GM06990 (cell line): ENCODE results near the gene RPGRIP1L.

Source experiments
- DNase-seq: peaks from one replicate; pipeline ENCODE4 v3.0.0-alpha.2; 2011; ENCODE audit not compliant: insufficient read length; ENCODE audit errors: extremely low read depth
- H3K27me3 ChIP-seq: replicated peaks from 2 replicates; pipeline ENCODE4 v1.6.0; 2011; ENCODE audit warnings: low read length; ENCODE audit not compliant: control insufficient read depth, insufficient read depth
- H3K36me3 ChIP-seq: 2 replicates; pipeline ENCODE4 v1.5.1; 2011; ENCODE audit warnings: low read length; ENCODE audit not compliant: control insufficient read depth, insufficient read depth
- H3K4me3 ChIP-seq: replicated peaks from 2 replicates; pipeline ENCODE4 v1.5.1; 2011; ENCODE audit warnings: low read depth, mild to moderate bottlenecking, control low read depth, low read length
- CTCF ChIP-seq: IDR thresholded peaks from 2 replicates; pipeline ENCODE4 v1.5.1; 2011; ENCODE audit warnings: low read length, control low read depth, mild to moderate bottlenecking, inconsistent platforms; ENCODE audit not compliant: insufficient read depth, poor library complexity, severe bottlenecking

RPGRIP1L gene

GRCh38 chr16:53600616-53601015 lies 103.0 kb downstream of the RPGRIP1L start:
- no peak overlapping the region for H3K4me3 ChIP-seq
- no peak for DNase-seq
- TF ChIP-seq CTCF = no peak
- H3K27me3 ChIP-seq = no peaks in the 10 kb centered on the region
- no peaks in the 10 kb centered on the region for H3K36me3 ChIP-seq

- no peaks in the 10 kb centered on the region for H3K36me3 ChIP-seq
- H3K4me3 ChIP-seq = no peak overlapping the region
- H3K27me3 ChIP-seq = no peaks in the 10 kb centered on the region
- DNase-seq = no peak
- no peak for TF ChIP-seq CTCF
Observed at GRCh38 chr16:53600126-53600525, 103.5 kb downstream of the RPGRIP1L start.

GRCh38 chr16:53599548-53599947 lies 104.1 kb downstream of the RPGRIP1L start:
- H3K27me3 ChIP-seq = no peaks in the 10 kb centered on the region
- DNase-seq = no peak
- H3K4me3 ChIP-seq = no peak overlapping the region
- no peaks in the 10 kb centered on the region for H3K36me3 ChIP-seq
- TF ChIP-seq CTCF = no peak

GRCh38 chr16:53598511-53599275 lies 105.0 kb downstream of the RPGRIP1L start:
- TF ChIP-seq CTCF = no peak
- H3K27me3 ChIP-seq = no peaks in the 10 kb centered on the region
- H3K36me3 ChIP-seq = no peaks in the 10 kb centered on the region
- H3K4me3 ChIP-seq = no peak overlapping the region
- no peak for DNase-seq

- H3K36me3 ChIP-seq = no peaks in the 10 kb centered on the region
- no peak for DNase-seq
- TF ChIP-seq CTCF = no peak
- H3K27me3 ChIP-seq = no peaks in the 10 kb centered on the region
- no peak overlapping the region for H3K4me3 ChIP-seq
Observed at GRCh38 chr16:53597776-53598175, 105.9 kb downstream of the RPGRIP1L start.
